Epidermal melanocyte (primary cell): ENCODE data around the gene NSL1.
"Not testable (repeated sequence)": the region's sequence is repeated elsewhere in the genome, so short reads cannot be mapped to it uniquely, and the experiment has no call there.

Experiments
- DNase-seq: peaks from one replicate; pipeline ENCODE4 v3.0.0; 2011; ENCODE audit warnings: low spot score; ENCODE audit not compliant: insufficient read length

The NSL1 gene, protein sequence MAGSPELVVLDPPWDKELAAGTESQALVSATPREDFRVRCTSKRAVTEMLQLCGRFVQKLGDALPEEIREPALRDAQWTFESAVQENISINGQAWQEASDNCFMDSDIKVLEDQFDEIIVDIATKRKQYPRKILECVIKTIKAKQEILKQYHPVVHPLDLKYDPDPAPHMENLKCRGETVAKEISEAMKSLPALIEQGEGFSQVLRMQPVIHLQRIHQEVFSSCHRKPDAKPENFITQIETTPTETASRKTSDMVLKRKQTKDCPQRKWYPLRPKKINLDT

DNA sequence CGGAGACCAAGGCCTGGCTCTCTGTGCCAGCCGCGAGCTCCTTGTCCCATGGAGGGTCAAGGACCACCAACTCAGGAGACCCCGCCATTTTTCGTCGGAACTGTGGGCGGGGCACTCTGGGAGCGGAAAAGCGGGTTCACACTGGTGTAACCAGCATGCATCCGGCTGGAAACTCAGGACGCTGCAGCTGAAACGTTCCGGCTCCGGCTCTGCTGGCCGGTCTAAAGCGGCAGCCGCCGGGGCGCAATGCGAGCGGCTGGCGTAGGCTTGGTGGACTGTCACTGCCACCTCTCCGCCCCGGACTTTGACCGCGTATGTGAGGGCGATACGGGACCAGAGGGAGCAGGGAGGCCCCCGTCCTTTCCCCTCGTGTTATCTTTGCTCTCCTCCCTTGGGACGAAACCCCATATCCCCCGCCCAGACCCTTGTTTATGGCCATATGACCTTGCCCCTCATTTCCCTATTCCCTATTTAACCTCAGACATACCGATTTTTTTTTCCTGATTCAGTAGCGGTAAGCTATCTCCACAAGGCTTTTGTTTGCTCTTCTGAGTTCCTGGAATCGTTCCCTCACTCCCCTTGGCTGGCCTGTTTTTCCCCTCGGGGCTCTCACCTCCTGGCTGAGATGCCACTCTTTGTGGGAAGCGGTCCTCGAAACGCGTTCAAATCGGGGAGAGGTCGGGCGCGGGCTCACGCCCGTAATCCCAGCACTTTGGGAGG is at the start of gene NSL1, which contains the start of gene TATDN3:
NSL1 (minus strand) TSS at position 102 of the 720 bp plus-strand sequence; CDS start at position 88, 14 bp downstream.
TATDN3 (plus strand) TSS at position 219 of the 720 bp plus-strand sequence; CDS start at position 247, 28 bp downstream.
- DNase-seq, result peak; percentile 51

GRCh38 chr1:212838145-212838544 is 46.6 kb upstream of the NSL1 start:
- DNase-seq, result no peak

- not testable (repeated sequence) for DNase-seq
These were observed 41.9 kb upstream of the NSL1 start for GRCh38 chr1:212833211-212834207.

- DNase-seq, result no peak
These were observed 36.8 kb upstream of the NSL1 start for GRCh38 chr1:212828395-212828794.

GRCh38 chr1:212827831-212828278 is 36.3 kb upstream of the NSL1 start:
- no peak for DNase-seq

DNA sequence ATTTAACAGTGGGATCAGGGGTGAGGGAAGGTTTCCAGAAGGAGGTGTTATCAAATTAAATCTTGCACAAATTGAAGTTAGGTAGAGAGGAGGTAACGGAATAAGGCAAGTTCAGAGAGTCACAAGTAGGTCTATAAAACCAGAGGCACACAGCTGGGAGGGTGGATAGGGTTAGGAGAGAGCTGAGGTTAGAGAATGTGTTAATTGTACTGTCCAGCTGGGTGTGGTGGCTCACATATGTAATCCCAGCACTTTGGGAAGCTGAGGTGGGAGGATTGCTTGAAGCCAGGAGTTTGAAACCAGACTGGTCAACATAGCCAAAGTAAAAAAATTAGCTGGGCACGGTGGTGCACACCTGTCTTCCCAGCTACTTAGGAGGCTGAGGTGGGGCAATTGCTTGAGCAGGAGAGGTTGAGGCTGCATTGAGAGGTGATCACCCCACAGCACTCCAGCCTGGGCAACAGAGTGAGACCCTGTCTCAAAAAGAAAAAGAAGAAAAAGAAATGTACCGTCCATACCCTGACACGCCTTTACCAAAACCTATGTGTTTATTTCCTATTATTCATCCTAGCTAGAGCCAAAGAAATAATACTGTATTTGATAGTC is 35.7 kb upstream of the NSL1 start:
- DNase-seq, result no peak

DNA sequence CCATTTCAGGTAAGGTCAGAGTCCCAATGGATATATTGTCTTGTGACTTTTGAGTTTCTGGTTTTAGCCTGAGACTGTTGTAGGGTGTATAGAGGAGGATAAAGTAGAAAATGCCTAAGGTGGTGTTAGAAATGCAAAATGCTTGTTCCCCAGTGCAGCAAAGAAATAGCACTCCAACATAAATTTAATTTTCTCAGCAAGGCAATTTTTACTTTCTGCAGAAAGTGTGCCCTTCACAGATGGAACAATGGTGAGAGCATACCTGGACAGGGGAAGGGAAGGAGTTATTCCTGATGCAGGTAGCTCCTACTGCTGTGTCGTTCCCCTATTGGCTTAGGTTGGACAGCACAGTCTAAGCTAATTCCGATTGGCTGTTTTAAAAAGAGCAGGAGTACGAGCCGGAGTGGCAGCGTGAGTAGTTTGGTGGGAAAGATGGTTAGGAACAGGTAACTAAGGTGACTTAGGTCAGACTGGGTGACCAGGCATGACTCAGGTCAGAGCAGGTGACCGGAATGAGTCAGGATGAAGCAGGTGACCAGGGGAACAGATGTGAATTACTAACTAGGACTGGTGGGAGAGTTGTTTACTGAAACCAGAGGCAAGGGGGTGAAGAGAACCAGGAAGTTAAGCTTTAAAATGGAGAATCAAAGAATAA is 34.3 kb upstream of the NSL1 start:
- DNase-seq, result no peak

DNA sequence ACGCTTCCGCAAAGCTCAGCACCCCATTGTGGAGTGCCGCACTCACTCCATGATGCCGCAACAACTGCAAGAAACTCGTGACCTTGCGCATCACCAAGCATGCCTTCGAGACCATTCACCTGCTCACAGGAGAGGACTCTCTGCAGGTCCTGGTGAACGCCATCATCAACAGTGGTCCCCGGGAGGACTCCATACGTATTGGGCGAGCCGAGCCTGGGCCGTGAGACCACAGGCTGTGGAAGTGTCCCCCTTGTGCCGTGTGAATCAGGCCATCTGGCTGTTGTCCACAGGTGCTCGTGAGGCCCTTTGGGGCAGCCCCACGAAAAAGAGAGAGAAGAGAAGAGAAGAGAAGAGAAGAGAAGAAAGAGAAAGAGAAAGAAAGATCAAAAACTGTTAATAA is 32.6 kb upstream of the NSL1 start:
- no peak for DNase-seq

DNA sequence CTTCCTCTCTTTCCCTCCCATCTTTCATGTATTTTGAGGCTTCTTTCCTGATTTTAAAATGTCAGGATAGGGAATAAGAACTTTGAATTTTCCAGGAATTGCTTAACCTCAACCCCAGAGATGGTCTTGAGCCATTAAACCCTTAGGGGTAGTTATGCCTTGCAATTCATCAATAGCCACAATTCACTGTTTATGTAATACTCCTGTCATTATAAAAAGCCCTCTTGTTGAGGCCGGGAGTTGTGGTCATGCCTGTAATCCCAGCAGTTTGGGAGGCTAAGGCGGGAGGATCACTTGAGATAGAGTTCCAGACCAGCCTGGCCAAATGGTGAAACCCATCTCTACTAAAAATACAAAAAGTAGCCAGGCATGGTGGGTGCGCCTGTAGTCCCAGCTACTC is 31.4 kb upstream of the NSL1 start:
- peak; percentile 21 for DNase-seq

GRCh38 chr1:212820969-212821368 is 29.4 kb upstream of the NSL1 start:
- DNase-seq, result no peak

DNA sequence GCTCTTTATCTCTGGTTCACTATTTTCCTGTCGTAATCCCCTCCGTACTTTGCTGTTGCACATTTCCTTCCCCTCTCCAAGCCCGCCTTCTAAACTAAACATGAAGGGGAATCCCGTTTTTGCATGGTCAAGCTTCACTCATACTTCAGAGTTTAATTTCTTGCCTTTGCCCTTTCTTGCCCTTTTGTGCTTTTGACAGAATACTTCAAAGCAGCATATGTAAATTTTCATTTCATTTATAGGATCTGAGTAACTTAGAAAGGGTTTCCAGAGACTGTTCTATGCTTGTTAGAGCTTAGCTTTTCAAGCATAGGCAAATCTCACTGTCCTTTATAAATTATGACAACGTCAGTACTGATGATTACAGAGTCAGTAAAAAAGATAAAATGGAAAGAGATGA is 28.1 kb upstream of the NSL1 start:
- DNase-seq, result no peak

DNA sequence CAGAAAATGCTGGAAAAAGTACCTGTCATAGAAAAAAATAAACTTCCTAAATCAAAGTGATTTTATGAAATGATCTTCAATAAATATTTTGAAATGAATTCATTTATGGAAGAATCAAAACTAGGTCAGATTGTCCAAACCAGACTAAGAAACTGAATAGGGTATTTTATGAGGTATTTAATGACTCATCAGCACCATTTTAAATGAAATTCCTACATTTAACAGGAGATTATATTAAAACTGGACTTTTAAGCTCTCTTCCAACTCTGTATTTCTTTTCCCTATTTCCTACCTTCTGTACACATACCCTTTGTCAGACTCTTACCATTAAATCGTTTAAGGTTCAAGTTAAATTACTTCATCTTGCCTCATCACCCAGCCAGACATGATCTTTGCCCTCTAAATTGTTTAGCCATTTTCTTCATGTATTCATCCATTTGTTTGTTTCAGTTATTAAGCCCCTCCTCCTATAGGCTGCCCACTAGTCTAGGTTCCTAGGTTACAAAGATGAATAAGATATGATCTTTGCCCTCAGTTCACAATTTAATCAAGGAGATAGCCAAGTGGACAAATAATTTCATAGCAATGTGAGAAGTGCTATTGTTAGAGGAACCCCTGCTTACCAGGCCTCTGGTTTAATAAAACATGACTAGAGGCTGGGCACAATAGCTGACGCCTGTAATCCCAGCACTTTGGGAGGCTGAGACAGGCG is 25.1 kb upstream of the NSL1 start:
- no peak for DNase-seq

- no peak for DNase-seq
These were observed 23.2 kb upstream of the NSL1 start for GRCh38 chr1:212814537-212815334.

DNA sequence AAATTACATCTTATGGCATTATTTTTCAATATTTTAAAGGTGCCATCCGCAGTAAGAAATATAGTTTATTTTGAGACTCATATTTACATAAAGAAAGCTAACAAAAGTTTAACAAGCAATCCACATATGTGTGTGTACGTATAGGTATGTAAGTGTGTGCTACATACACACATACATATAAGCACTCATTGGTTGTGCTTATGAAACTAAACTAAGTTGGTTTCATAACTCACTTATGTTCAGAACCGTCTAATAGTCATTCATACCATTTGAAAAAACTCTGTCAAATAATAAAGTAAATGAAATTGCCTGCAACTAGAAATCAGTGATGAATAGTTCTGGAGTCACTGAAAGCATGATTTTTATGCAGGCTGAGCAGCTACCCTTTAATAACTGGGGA is 14.2 kb upstream of the NSL1 start:
- DNase-seq, result no peak

DNA sequence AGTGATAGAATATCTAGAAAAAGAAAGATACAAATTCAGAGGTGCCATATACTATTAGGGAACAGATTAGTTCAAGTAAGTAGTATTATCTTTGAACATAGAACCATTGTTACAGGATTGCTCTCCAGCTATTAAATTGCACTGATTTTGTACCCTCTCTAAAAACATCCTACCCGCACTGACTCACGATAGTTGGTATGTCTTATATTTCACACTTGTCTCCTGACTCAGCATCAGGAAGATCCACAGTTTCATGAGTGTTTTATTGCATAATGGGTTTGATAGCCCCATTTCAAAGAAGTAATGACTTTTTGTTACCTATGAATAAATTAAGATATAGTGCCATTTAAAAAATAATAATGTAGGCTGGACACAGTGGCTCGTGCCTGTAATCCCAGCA is 6.1 kb upstream of the NSL1 start:
- no peak for DNase-seq

GRCh38 chr1:212794561-212795014 is 3.0 kb upstream of the NSL1 start:
- peak; percentile 26 for DNase-seq

DNA sequence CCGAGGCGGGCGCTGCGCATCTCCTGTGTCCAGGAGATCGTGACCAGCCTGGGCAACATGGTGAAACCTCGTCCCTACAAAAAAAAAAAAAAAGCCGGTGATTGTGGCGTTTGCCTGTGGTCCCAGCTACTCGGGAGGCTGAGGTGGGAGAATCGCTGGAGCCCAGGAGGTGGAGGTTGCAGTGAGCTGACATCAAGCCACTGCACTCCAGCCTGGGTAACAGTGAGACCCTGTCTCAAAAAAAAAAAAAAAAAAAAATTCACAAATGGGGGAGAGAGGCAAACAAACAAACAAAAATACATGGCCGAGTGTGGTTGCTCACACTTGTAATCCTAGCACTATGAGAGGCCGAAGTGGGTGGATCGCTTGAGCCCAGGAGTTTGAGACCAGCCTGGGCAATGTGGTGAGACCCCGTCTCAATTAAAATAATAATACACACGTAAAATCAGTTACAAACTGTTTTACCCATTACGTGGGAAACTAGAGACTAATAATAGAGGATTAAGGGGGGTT is 875 bp upstream of the NSL1 start:
- DNase-seq, result no peak

- peak; percentile 23 for DNase-seq
These were observed 309 bp downstream of the NSL1 start for GRCh38 chr1:212791261-212791675.

DNA sequence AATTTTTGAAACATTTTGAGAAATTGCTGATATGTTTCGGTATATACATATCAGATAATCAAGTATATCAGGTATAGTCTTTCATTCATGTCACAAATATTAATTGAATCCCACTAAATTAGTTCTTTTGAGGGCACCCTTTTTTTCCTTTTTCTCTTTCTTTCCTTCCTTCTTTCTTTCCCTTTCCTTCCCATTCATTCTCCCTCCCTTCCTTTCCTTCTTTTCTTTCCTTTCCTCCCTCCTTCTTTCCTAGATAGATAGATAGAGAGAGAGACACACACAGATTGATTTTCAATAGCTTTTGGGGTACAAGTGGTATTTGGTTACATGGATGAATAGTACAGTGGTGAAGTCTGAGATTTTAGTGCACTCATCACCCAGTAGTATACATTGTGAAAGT is 5.7 kb downstream of the NSL1 start:
- no peak for DNase-seq
